DND-41 (cell line): ENCODE measurements around the gene THSD7B.

Experiments used
- CTCF ChIP-seq: IDR thresholded peaks from 2 replicates; pipeline ENCODE4 v1.5.1; 2012; ENCODE audit warnings: borderline replicate concordance, low read length, moderate library complexity, mild to moderate bottlenecking; ENCODE audit not compliant: poor library complexity, severe bottlenecking; ENCODE audit errors: extremely low read depth
- EZH2 ChIP-seq: IDR thresholded peaks from 3 replicates; pipeline ENCODE4 v1.6.1; 2012; ENCODE audit warnings: borderline replicate concordance, low read depth, mild to moderate bottlenecking, moderate library complexity, low read length, inconsistent platforms; ENCODE audit not compliant: severe bottlenecking

DNA sequence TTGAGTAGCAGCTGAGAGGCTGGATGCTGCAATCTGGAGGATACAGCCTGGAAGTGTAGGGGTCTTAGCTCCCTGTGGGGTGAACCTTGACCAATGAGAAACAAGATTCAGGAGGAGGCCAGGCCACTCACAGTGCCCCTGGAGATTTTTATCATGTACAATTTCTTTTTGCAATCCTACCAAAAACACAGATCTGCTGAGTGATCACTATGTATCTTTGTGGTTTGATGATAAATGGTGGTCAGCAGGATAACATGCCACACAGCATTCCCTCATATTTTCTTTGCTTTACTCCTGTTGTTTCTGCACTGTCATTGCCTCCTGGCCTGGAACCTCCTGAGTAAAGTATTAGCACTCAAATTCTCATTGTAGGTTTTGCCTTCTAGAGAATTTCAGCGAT, 357.9 kb downstream of the THSD7B start:
- TF ChIP-seq CTCF = no peak
- no peak for TF ChIP-seq EZH2
